Measurements from ENCODE around the gene AOAH. TPM values are rescaled to one million over a fixed set of nuclear protein-coding genes. Genes with fewer than 3 reads are reported as not detected.

The AOAH gene
- total RNA-seq, 1 experiment from 2014 or later, result 0.39 TPM

- no peak overlapping the region for H2BK20ac ChIP-seq (ENCODE audit: low read depth, low read length, poor library complexity, severe bottlenecking)
Observed at GRCh38 chr7:36599645-36600313, 124.5 kb downstream of the AOAH start.

More at GRCh38 chr7:36599645-36600313, 124.5 kb downstream of the AOAH start:
- Mint-ChIP-seq H3K27me3 (ENCODE audit: low read depth) (no peaks in the 10 kb centered on the region), H3K27ac (no peak overlapping the region), H3K4me1 (peaks cover 11 to 24% of the 10 kb centered on the region in 2 experiments), H3K36me3 (ENCODE audit: insufficient read depth in 1 of 3, low read depth in 3 of 3) (no peaks in the 10 kb centered on the region), H3K4me3 (no peak overlapping the region), H3K9me3 (no peaks in the 10 kb centered on the region)
- no peak overlapping the region for H4K5ac ChIP-seq (ENCODE audit: insufficient read length, low read depth, low read length)
- no peak for TF ChIP-seq CTCF (conservative IDR thresholded peaks at IDR 0.05)
- H3K27ac ChIP-seq (ENCODE audit: insufficient read length, low read depth, low read length), result no peak overlapping the region
- no peaks in the 10 kb centered on the region for H3K79me1 ChIP-seq (ENCODE audit: insufficient read depth, low read depth, low read length, poor library complexity, severe bottlenecking)
- no peaks in the 10 kb centered on the region for H3K23me2 ChIP-seq (ENCODE audit: insufficient read length, low read depth, low read length, poor library complexity, severe bottlenecking)
- no peak overlapping the region for H3K4ac ChIP-seq (ENCODE audit: low read depth, low read length)
- H3K18ac ChIP-seq (ENCODE audit: insufficient read length, low read depth, low read length), result no peak overlapping the region
- no CpG with 5 or more reads among the region's 10 CpGs for WGBS (ENCODE audit: extremely low coverage, insufficient read length, low lambda C conversion rate)
- H4K8ac ChIP-seq (replicated peaks; ENCODE audit: insufficient read length, low read depth, low read length), result no peak overlapping the region
- no peak overlapping the region for H2AFZ ChIP-seq (ENCODE audit: low read length)
- H2AK5ac ChIP-seq (ENCODE audit: insufficient read length, low read length), result no peak overlapping the region
- H2BK5ac ChIP-seq (ENCODE audit: insufficient read length, low read length), result no peak overlapping the region
- H3K79me2 ChIP-seq (ENCODE audit: insufficient read depth, low read length), result no peaks in the 10 kb centered on the region
- H3K9me3 ChIP-seq (ENCODE audit: control insufficient read depth, low read depth, low read length), result no peaks in the 10 kb centered on the region
- no peak overlapping the region for H2BK12ac ChIP-seq (ENCODE audit: insufficient read length, low read depth, low read length)
- no peak overlapping the region for H2BK15ac ChIP-seq (ENCODE audit: low read depth, low read length)
- H4K91ac ChIP-seq (ENCODE audit: insufficient read length, low read depth, low read length), result no peak overlapping the region
- H3K23ac ChIP-seq (ENCODE audit: insufficient read length, low read depth, low read length), result no peak overlapping the region
- H3K14ac ChIP-seq (ENCODE audit: insufficient read depth, low read length), result no peak overlapping the region
- no peaks in the 10 kb centered on the region for H3K27me3 ChIP-seq (ENCODE audit: insufficient read depth, low read length)
- H4K20me1 ChIP-seq (ENCODE audit: control insufficient read depth, insufficient read depth, insufficient read length), result no peaks in the 10 kb centered on the region
- peaks cover 2% of the 10 kb centered on the region; the same call in 1 of the 2 replicates for H3K4me1 ChIP-seq (ENCODE audit: insufficient read depth, low read length)
- H3K56ac ChIP-seq (ENCODE audit: insufficient read length, low read depth, low read length), result no peak overlapping the region
- H3K4me2 ChIP-seq (ENCODE audit: insufficient read depth, insufficient read length, low read length), result no peak overlapping the region
- no peak overlapping the region for H3K9ac ChIP-seq (ENCODE audit: extremely low read depth, insufficient read length, low read length)
- no peak for DNase-seq
- no peak overlapping the region for H3T11ph ChIP-seq (ENCODE audit: low read length)
- no peak overlapping the region for H2BK120ac ChIP-seq (ENCODE audit: low read depth, low read length, poor library complexity, severe bottlenecking)

Data from H9 (cell line).